Mesendoderm (in vitro differentiated cells): ENCODE data around the gene FCSK. TPM values are rescaled to one million over a fixed set of nuclear protein-coding genes. Genes with fewer than 3 reads are reported as not detected.
"Not testable (repeated sequence)": the region's sequence is repeated elsewhere in the genome, so short reads cannot be mapped to it uniquely, and the experiment has no call there.

ENCODE experiments used
- DNase-seq: peaks from one replicate; pipeline ENCODE4 v3.0.0; 2013
- H2AK5ac ChIP-seq: 2 replicates; pipeline ENCODE4 v1.6.1; 2013; ENCODE audit warnings: low read length, inconsistent platforms
- H2BK120ac ChIP-seq: 2 replicates; pipeline ENCODE4 v1.6.1; 2013; ENCODE audit warnings: low read depth, mild to moderate bottlenecking, low read length, moderate library complexity, mixed read lengths
- H2BK15ac ChIP-seq: replicated peaks from 2 replicates; pipeline ENCODE4 v1.6.1; 2013; ENCODE audit warnings: low read depth, mild to moderate bottlenecking, moderate library complexity
- H2BK5ac ChIP-seq: 2 replicates; pipeline ENCODE4 v1.6.1; 2013; ENCODE audit warnings: low read length, inconsistent platforms
- H3K18ac ChIP-seq: 2 replicates; pipeline ENCODE4 v1.6.1; 2013; ENCODE audit warnings: mild to moderate bottlenecking, low read length, mixed read lengths
- H3K23ac ChIP-seq: one replicate; pipeline ENCODE4 v1.6.1; 2013; ENCODE audit warnings: low read length
- H3K27ac ChIP-seq: 2 replicates; pipeline ENCODE4 v1.5.1; 2013; ENCODE audit warnings: low read depth, mild to moderate bottlenecking, inconsistent platforms, low read length, moderate library complexity
- H3K27me3 ChIP-seq: 2 replicates; pipeline ENCODE4 v1.6.1; 2013; ENCODE audit warnings: low read length, control low read depth, mild to moderate bottlenecking, inconsistent platforms; ENCODE audit not compliant: insufficient read depth, poor library complexity
- H3K36me3 ChIP-seq: 2 replicates; pipeline ENCODE4 v1.6.1; 2013; ENCODE audit warnings: low read length, inconsistent platforms; ENCODE audit not compliant: control insufficient read depth, insufficient read depth
- H3K4ac ChIP-seq: one replicate; pipeline ENCODE4 v1.6.1; 2013; ENCODE audit warnings: low read depth, mild to moderate bottlenecking, low read length, moderate library complexity
- H3K4me1 ChIP-seq: 2 replicates; pipeline ENCODE4 v1.6.1; 2013; ENCODE audit warnings: low read depth, low read length, inconsistent platforms; ENCODE audit not compliant: control insufficient read depth
- H3K4me2 ChIP-seq: 2 replicates; pipeline ENCODE4 v1.6.1; 2013; ENCODE audit warnings: low read length
- H3K4me3 ChIP-seq: 2 replicates; pipeline ENCODE4 v1.5.1; 2013; ENCODE audit warnings: mild to moderate bottlenecking, low read length
- H3K56ac ChIP-seq: one replicate; pipeline ENCODE4 v1.6.1; 2013; ENCODE audit warnings: low read length
- H3K79me1 ChIP-seq: 2 replicates; pipeline ENCODE4 v1.6.1; 2013; ENCODE audit warnings: low read length, inconsistent platforms
- H3K79me2 ChIP-seq: 2 replicates; pipeline ENCODE4 v1.6.1; 2013; ENCODE audit warnings: mild to moderate bottlenecking, low read length; ENCODE audit not compliant: control insufficient read depth, insufficient read depth
- H3K9ac ChIP-seq: 2 replicates; pipeline ENCODE4 v1.6.1; 2013; ENCODE audit warnings: low read length, inconsistent platforms
- H4K5ac ChIP-seq: one replicate; pipeline ENCODE4 v1.6.1; 2013; ENCODE audit warnings: low read length
- H4K8ac ChIP-seq: one replicate; pipeline ENCODE4 v1.6.1; 2013; ENCODE audit warnings: low read depth, mild to moderate bottlenecking, control low read depth, low read length, moderate library complexity
- WGBS: extraction: QIAGEN DNeasy Blood & Tissue Kit; methylation state at CpG from one replicate; pipeline ENCODE4 v1.1.7; 2013; ENCODE audit warnings: low lambda C conversion rate, missing lambda C conversion rate; ENCODE audit not compliant: insufficient coverage; ENCODE audit errors: extremely low coverage; 5-methylcytosine and 5-hydroxymethylcytosine counted together
- small RNA-seq: library from polyadenylated mRNA; stranded (forward); fragments of <200 nt; extraction: miRNeasy Mini kit (QIAGEN cat#:217004); gene quantifications from one replicate; pipeline ENCODE3, GENCODE V24; 2013; ENCODE audit not compliant: insufficient read depth

Gene FCSK

DNA sequence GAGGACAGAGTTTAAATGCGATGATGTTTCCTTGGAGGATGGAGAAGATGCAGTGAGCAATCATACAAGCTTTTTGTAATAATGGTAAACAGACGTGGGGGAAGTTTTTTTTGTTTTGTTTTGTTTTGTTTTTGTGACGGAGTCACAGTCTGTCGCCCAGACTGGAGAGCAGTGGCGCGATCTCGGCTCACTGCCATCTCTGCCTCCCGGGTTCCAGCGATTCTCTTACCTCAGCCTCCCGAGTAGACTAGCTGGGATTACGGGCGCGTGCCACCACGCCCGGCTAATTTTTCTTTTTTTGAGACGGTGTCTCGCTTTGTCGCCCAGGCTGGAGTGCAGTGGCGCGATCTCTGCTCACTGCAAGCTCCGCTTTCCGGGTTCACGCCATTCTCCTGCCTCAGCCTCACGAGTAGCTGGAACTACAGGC is 70.0 kb downstream of the FCSK start:
- not testable (repeated sequence) for H3K27ac ChIP-seq, H3K4me1 ChIP-seq, H2BK15ac ChIP-seq, H3K79me1 ChIP-seq, H2BK5ac ChIP-seq, H3K27me3 ChIP-seq, H4K8ac ChIP-seq, H2AK5ac ChIP-seq, H2BK120ac ChIP-seq, H3K23ac ChIP-seq, H4K5ac ChIP-seq, H3K36me3 ChIP-seq
- WGBS, result no CpG with 5 or more reads among the region's 24 CpGs
- peaks cover 54% of the 10 kb centered on the region for H3K79me2 ChIP-seq
- H3K4me3 ChIP-seq, result peak overlapping the region; percentile 68
- peak overlapping the region; percentile 3 for H3K4me2 ChIP-seq
- peak overlapping the region; percentile 93 for H3K4ac ChIP-seq
- H3K18ac ChIP-seq, result peak overlapping the region; percentile 98
- H3K9ac ChIP-seq, result peak overlapping the region; percentile 91
- peak; percentile 18 for DNase-seq
- peak overlapping the region; percentile 98 for H3K56ac ChIP-seq

DNA sequence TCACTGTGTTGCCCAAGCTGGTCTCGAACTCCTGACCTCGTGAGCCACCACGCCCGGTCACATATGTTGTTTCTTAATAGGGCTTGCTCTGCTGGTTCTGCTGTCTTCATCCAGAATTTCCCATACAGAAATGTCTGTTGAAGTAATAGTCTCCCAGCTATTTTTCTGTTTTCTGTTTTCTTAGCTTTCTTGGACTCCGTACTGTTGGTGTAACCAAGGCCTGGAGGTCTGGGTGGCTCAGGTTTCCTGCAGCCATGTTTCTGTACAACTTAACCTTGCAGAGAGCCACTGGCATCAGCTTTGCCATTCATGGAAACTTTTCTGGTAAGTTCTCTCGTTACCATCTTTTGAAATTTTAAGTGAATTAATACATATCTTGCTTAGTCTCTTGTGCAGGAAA is 72.0 kb downstream of the FCSK start:
- H3K18ac ChIP-seq, result no peak overlapping the region
- H4K8ac ChIP-seq, result no peak overlapping the region
- no peak overlapping the region for H4K5ac ChIP-seq
- peak overlapping the region; percentile 55 for H3K9ac ChIP-seq
- H2BK120ac ChIP-seq, result no peak overlapping the region
- no peak overlapping the region for H2BK5ac ChIP-seq
- H2AK5ac ChIP-seq, result no peak overlapping the region
- no peak overlapping the region for H3K4ac ChIP-seq
- WGBS, result no CpG with 5 or more reads among the region's 6 CpGs
- no peak overlapping the region for H2BK15ac ChIP-seq
- peak overlapping the region; percentile 45 for H3K4me2 ChIP-seq
- no peak overlapping the region for H3K56ac ChIP-seq
- H3K79me1 ChIP-seq, result peaks cover 10% of the 10 kb centered on the region
- H3K79me2 ChIP-seq, result peaks cover 61% of the 10 kb centered on the region
- no peak for DNase-seq
- H3K27ac ChIP-seq, result no peak overlapping the region
- H3K23ac ChIP-seq, result no peak overlapping the region
- H3K4me3 ChIP-seq, result no peak overlapping the region
- no peaks in the 10 kb centered on the region for H3K27me3 ChIP-seq
- peaks cover 4% of the 10 kb centered on the region for H3K4me1 ChIP-seq
- peaks cover 8% of the 10 kb centered on the region for H3K36me3 ChIP-seq

- Histone ChIP-seq H3K18ac (no peak overlapping the region), H2BK5ac (no peak overlapping the region), H3K27ac (no peak overlapping the region), H3K4me3 (no peak overlapping the region), H3K4me2 (peak overlapping the region; percentile 16), H3K23ac (no peak overlapping the region), H3K56ac (no peak overlapping the region), H3K4me1 (peaks cover 4% of the 10 kb centered on the region), H2BK120ac (no peak overlapping the region), H2AK5ac (no peak overlapping the region), H3K27me3 (no peaks in the 10 kb centered on the region), H3K36me3 (peaks cover 10% of the 10 kb centered on the region), H3K79me2 (peaks cover 65% of the 10 kb centered on the region), H2BK15ac (no peak overlapping the region), H4K8ac (no peak overlapping the region), H3K79me1 (peaks cover 12% of the 10 kb centered on the region), H4K5ac (no peak overlapping the region), H3K9ac (no peak overlapping the region), H3K4ac (no peak overlapping the region)
- 100% methylated on average over 1 of the region's 8 CpGs for WGBS
- no peak for DNase-seq
Observed at GRCh38 chr16:70527315-70527996, 73.1 kb downstream of the FCSK start.

- no peak overlapping the region for H2BK5ac ChIP-seq
Observed at GRCh38 chr16:70529051-70529777, 74.8 kb downstream of the FCSK start.

More at GRCh38 chr16:70529051-70529777, 74.8 kb downstream of the FCSK start:
- Histone ChIP-seq H2AK5ac (no peak overlapping the region), H3K23ac (no peak overlapping the region), H3K56ac (no peak overlapping the region), H3K4me3 (no peak overlapping the region), H2BK15ac (no peak overlapping the region), H3K4ac (no peak overlapping the region), H4K8ac (no peak overlapping the region), H3K79me2 (peaks cover 65% of the 10 kb centered on the region), H2BK120ac (no peak overlapping the region), H3K18ac (no peak overlapping the region), H3K27me3 (no peaks in the 10 kb centered on the region), H3K4me1 (peaks cover 2% of the 10 kb centered on the region), H3K36me3 (peaks cover 17% of the 10 kb centered on the region), H4K5ac (no peak overlapping the region), H3K4me2 (no peak overlapping the region), H3K79me1 (peaks cover 12% of the 10 kb centered on the region), H3K9ac (no peak overlapping the region), H3K27ac (no peak overlapping the region)
- WGBS, result no CpG with 5 or more reads among the region's 8 CpGs
- DNase-seq, result peak; percentile 22

Small RNA genes within 50 kb of the gene (small RNA-seq; reads per million reads assigned to genes)
- gene RNU6-23P (7.2 reads per million, percentile 80 among the genes with 10 or more reads in this experiment), gene RPS27P26 (not detected), gene SNORD111B (339 reads per million, percentile 98 among the genes with 10 or more reads in this experiment)
